WTC11 (cell line): Measurements from ENCODE around the gene EIF4E. TPM values are rescaled to one million over a fixed set of nuclear protein-coding genes. Genes with fewer than 3 reads are reported as not detected.

Experiments
- ATAC-seq: fragments of 200-7000 bp; cut with Tn5 transposase; 2 replicates; pipeline ENCODE4 v1.10.0; 2021; ENCODE audit warnings: mild to moderate bottlenecking, moderate library complexity
- CTCF ChIA-PET: fragments of 300-600 bp; sonication (Branson Sonifier 250); formaldehyde crosslinking; loops from one replicate; lab custom pipeline; 2021; ENCODE audit warnings: antibody characterized with exemption; lab: Charles Lee
- POLR2A ChIA-PET: fragments of 350-600 bp; sonication (Branson Sonifier 250); formaldehyde crosslinking; loops from one replicate; lab custom pipeline; 2021; ENCODE audit warnings: antibody characterized with exemption; lab: Charles Lee
- DNase-seq: peaks from one replicate; pipeline ENCODE4 v3.0.0; 2021; ENCODE audit warnings: low spot score
- H3K27ac Mint-ChIP-seq: 2 replicates; pipeline ENCODE4 v1.8.0; 2021; ENCODE audit warnings: mixed read lengths
- H3K27me3 Mint-ChIP-seq: 2 replicates; pipeline ENCODE4 v1.8.0; 2021; ENCODE audit warnings: low read depth, mild to moderate bottlenecking, moderate library complexity, mixed read lengths
- H3K36me3 Mint-ChIP-seq: 2 replicates; pipeline ENCODE4 v1.8.0; 2021; ENCODE audit warnings: mixed read lengths
- H3K4me1 Mint-ChIP-seq: 2 replicates; pipeline ENCODE4 v1.8.0; 2022; ENCODE audit warnings: mixed read lengths
- H3K4me3 Mint-ChIP-seq: 2 replicates; pipeline ENCODE4 v1.8.0; 2021; ENCODE audit warnings: mild to moderate bottlenecking, moderate library complexity, mixed read lengths
- H3K9me3 Mint-ChIP-seq: 2 replicates; pipeline ENCODE4 v1.8.0; 2021; ENCODE audit warnings: mixed read lengths
- CREM ChIP-seq: sonication (generic); formaldehyde crosslinking; IDR thresholded peaks from 2 replicates; pipeline ENCODE4 v1.8.1; 2022; ENCODE audit warnings: mild to moderate bottlenecking, missing genetic modification reagents, moderate library complexity
- ETV6 ChIP-seq: sonication (generic); formaldehyde crosslinking; IDR thresholded peaks from 2 replicates; pipeline ENCODE4 v1.8.1; 2022; ENCODE audit warnings: mild to moderate bottlenecking, missing genetic modification reagents
- GABPB1 ChIP-seq: sonication (generic); formaldehyde crosslinking; IDR thresholded peaks from 2 replicates; pipeline ENCODE4 v1.8.1; 2023; ENCODE audit warnings: mild to moderate bottlenecking, missing genetic modification reagents
- GTF2I ChIP-seq: fragments of 250-450 bp; sonication (Bioruptor Pico); conservative IDR thresholded peaks from 2 replicates; pipeline ENCODE4 v1.4.0; 2021; ENCODE audit warnings: mild to moderate bottlenecking
- IRF2 ChIP-seq: sonication (generic); formaldehyde crosslinking; IDR thresholded peaks from 2 replicates; pipeline ENCODE4 v1.8.0; 2022; ENCODE audit warnings: low read depth, missing genetic modification reagents, borderline replicate concordance
- KAT7 ChIP-seq: sonication (generic); formaldehyde crosslinking; IDR thresholded peaks from 2 replicates; pipeline ENCODE4 v1.8.1; 2023; ENCODE audit warnings: missing genetic modification reagents, mild to moderate bottlenecking, borderline replicate concordance
- TEAD1 ChIP-seq: sonication (generic); formaldehyde crosslinking; IDR thresholded peaks from 2 replicates; pipeline ENCODE4 v1.8.0; 2022; ENCODE audit warnings: mild to moderate bottlenecking, missing genetic modification reagents
- TEAD4 ChIP-seq: sonication (generic); formaldehyde crosslinking; IDR thresholded peaks from 2 replicates; pipeline ENCODE4 v1.8.0; 2022; ENCODE audit warnings: mild to moderate bottlenecking, missing genetic modification reagents
- TP53 ChIP-seq: sonication (generic); formaldehyde crosslinking; IDR thresholded peaks from 2 replicates; pipeline ENCODE4 v1.8.1; 2023; ENCODE audit warnings: mild to moderate bottlenecking, missing genetic modification reagents
- ZNF138 ChIP-seq: sonication (generic); formaldehyde crosslinking; conservative IDR thresholded peaks from 2 replicates; pipeline ENCODE4 v1.8.1; 2022; ENCODE audit warnings: mild to moderate bottlenecking, moderate library complexity, missing genetic modification reagents
- total RNA-seq: library from RNA; stranded (reverse); gene quantifications from 3 replicates; pipeline ENCODE4 v1.2.3, GENCODE V29; 2021
- TF ChIP-seq, protein P1 (sequence below): fragments of 250-450 bp; sonication (Bioruptor Pico); IDR thresholded peaks from 2 replicates; pipeline ENCODE4 v2.1.2; 2022; ENCODE audit warnings: mild to moderate bottlenecking, moderate library complexity
- TF ChIP-seq, protein P2 (sequence below): sonication (generic); formaldehyde crosslinking; IDR thresholded peaks from 2 replicates; pipeline ENCODE4 v1.8.0; 2022; ENCODE audit warnings: mild to moderate bottlenecking, missing genetic modification reagents
- TF ChIP-seq, protein P3 (sequence below): sonication (generic); formaldehyde crosslinking; IDR thresholded peaks from 2 replicates; pipeline ENCODE4 v1.8.1; 2022; ENCODE audit warnings: mild to moderate bottlenecking, moderate library complexity, missing genetic modification reagents
- TF ChIP-seq, protein P4 (sequence below): sonication (generic); formaldehyde crosslinking; IDR thresholded peaks from 2 replicates; pipeline ENCODE4 v1.8.1; 2023; ENCODE audit warnings: mild to moderate bottlenecking, missing genetic modification reagents, moderate library complexity
- TF ChIP-seq, protein P5 (sequence below): sonication (generic); formaldehyde crosslinking; IDR thresholded peaks from 2 replicates; pipeline ENCODE4 v1.8.0; 2022; ENCODE audit warnings: mild to moderate bottlenecking, missing genetic modification reagents

EIF4E gene
- total RNA-seq, 1 experiment from 2014 or later = 174 TPM

DNA sequence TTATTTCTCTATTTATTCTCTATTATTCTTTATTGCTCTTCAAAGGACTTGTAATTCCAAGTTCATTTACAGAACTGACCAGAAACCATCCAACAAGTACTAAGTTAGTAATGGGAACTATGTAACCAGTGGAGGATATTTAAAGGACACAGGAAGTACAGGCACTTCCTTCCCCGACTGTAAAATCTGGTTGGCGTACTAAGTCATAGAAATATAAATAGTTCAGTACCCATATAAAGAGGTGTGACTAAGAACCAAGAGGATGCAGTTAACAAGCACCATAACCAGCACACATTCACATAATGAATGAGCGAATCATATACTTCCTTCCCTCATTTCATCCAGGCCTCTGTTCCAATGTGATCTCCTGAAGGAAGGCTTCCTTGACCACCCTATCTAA is 3.6 kb upstream of the EIF4E start:
- Mint-ChIP-seq H3K4me1 (peaks cover 15% of the 10 kb centered on the region), H3K4me3 (no peak overlapping the region), H3K36me3 (peaks cover 36% of the 10 kb centered on the region), H3K27ac (no peak overlapping the region), H3K9me3 (peaks cover 40% of the 10 kb centered on the region), H3K27me3 (peaks cover 7% of the 10 kb centered on the region; the same call in 1 of the 2 replicates)
- ChIA-PET POLR2A (no interaction called here), CTCF (no interaction called here)
- TF ChIP-seq, protein P1, sequence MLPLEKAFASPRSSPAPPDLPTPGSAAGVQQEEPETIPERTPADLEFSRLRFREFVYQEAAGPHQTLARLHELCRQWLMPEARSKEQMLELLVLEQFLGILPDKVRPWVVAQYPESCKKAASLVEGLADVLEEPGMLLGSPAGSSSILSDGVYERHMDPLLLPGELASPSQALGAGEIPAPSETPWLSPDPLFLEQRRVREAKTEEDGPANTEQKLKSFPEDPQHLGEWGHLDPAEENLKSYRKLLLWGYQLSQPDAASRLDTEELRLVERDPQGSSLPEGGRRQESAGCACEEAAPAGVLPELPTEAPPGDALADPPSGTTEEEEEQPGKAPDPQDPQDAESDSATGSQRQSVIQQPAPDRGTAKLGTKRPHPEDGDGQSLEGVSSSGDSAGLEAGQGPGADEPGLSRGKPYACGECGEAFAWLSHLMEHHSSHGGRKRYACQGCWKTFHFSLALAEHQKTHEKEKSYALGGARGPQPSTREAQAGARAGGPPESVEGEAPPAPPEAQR (CRISPR knock-in tag) = no peak
- no peak for TF ChIP-seq TP53 (CRISPR knock-in tag)
- DNase-seq (no peak), ATAC-seq (no peak)

DNA sequence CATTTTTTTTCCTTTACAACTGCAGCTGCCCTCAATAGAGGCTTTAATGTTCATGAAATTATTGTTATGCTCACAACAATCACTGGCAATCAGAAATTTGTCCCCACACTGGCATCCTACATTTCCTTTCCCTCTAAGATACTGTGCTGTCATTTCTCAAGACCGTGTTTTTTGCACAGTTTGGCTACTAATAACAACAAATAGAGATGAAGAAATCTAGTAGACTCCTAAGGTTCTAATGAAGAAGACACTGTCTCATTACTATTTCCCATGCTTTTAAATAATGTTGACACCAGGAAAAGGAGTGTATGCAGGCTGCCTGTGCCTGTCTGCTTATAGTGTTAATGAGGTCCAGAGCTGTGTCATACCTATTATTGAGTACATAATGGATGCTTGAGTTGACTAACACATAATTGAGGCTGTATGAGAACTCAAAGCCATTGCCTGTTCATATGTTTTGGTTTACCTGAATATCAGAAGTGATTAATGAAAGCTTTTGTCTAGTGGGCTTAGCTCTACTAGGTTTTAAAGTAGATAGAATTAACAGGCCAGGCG is 1.5 kb upstream of the EIF4E start:
- Mint-ChIP-seq H3K4me3 (no peak overlapping the region), H3K4me1 (peaks cover 20% of the 10 kb centered on the region), H3K27me3 (peaks cover 7% of the 10 kb centered on the region; the same call in 1 of the 2 replicates), H3K27ac (no peak overlapping the region), H3K9me3 (peaks cover 34% of the 10 kb centered on the region), H3K36me3 (peaks cover 46% of the 10 kb centered on the region)
- no peak for DNase-seq
- ChIA-PET CTCF (no interaction called here), POLR2A (no interaction called here)
- no peak for ATAC-seq
- TF ChIP-seq CREM (CRISPR knock-in tag) (no peak), ZNF138 (CRISPR knock-in tag) (no peak), TEAD1 (CRISPR knock-in tag) (no peak), GABPB1 (CRISPR knock-in tag) (no peak), TEAD4 (no peak)
- TF ChIP-seq, protein P2, sequence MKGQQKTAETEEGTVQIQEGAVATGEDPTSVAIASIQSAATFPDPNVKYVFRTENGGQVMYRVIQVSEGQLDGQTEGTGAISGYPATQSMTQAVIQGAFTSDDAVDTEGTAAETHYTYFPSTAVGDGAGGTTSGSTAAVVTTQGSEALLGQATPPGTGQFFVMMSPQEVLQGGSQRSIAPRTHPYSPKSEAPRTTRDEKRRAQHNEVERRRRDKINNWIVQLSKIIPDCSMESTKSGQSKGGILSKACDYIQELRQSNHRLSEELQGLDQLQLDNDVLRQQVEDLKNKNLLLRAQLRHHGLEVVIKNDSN (CRISPR knock-in tag) = no peak
- TF ChIP-seq, protein P3, sequence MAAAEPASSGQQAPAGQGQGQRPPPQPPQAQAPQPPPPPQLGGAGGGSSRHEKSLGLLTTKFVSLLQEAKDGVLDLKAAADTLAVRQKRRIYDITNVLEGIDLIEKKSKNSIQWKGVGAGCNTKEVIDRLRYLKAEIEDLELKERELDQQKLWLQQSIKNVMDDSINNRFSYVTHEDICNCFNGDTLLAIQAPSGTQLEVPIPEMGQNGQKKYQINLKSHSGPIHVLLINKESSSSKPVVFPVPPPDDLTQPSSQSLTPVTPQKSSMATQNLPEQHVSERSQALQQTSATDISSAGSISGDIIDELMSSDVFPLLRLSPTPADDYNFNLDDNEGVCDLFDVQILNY = no peak

DNA sequence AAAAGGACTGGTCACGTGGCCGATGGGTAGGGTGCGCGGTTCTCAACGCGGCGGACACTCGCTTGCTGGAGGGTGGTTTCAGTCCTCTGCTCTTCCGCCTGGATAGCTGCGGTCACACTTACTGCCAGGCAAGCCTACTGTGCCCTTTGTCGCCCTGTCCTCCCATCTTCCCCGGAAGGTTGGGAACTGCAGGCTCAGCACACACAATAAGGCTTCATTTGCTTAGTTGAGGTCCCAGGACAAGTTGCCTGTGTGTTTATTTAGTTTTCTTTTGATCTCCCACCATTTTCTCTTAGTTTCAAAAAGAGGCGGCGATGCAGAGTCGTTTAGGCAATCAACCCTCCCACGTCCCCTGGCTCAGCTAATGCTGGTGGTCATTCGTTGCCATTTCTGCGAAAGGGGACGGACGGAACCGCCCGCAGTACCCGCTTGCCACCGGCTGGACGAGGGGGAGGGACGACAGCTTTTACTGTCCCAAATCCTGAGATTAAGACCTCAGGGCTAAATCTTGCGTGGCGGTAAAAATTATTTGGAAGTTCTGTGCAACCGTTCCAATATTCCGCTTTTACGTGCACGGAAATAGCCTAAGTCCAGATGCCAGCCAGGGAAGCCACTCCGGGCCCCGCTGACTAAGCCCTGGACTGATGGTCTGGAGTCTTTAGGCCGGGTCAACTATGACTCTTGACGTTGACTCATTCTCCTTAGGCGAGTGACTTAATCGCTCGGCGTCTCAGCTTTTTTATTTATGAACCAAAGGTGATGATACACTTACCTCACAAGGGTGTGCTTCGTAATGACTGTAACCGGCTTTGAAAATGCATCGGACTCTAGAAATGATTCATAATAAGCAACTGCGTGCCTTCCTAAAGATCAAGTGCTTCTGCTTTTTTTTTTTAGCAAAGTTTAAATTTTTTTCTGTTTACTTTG is 671 bp upstream of the EIF4E start:
- Mint-ChIP-seq H3K9me3 (peaks cover 34% of the 10 kb centered on the region), H3K27ac (peak overlapping the region; percentile 97)
- TF ChIP-seq, protein P2 (CRISPR knock-in tag) = peak; percentile 72
- TF ChIP-seq ETV6 (CRISPR knock-in tag) (0 out of 2 replicates have a peak, but pooled peaks have one; percentile 2), GTF2I (CRISPR knock-in tag) (no peak), KAT7 (CRISPR knock-in tag) (no peak), IRF2 (no peak)
- TF ChIP-seq, protein P4, sequence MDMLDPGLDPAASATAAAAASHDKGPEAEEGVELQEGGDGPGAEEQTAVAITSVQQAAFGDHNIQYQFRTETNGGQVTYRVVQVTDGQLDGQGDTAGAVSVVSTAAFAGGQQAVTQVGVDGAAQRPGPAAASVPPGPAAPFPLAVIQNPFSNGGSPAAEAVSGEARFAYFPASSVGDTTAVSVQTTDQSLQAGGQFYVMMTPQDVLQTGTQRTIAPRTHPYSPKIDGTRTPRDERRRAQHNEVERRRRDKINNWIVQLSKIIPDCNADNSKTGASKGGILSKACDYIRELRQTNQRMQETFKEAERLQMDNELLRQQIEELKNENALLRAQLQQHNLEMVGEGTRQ (CRISPR knock-in tag) = peak; percentile 87
- TF ChIP-seq, protein P5, sequence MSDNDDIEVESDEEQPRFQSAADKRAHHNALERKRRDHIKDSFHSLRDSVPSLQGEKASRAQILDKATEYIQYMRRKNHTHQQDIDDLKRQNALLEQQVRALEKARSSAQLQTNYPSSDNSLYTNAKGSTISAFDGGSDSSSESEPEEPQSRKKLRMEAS (CRISPR knock-in tag) = 0 out of 2 replicates have a peak, but pooled peaks have one; percentile 12
- TF ChIP-seq, all 79 proteins: peak for 4

More for the DNA sequence above, 671 bp upstream of the EIF4E start:
- Mint-ChIP-seq H3K27me3 (peaks cover 7% of the 10 kb centered on the region; the same call in 1 of the 2 replicates), H3K4me3 (peak overlapping the region; percentile 95), H3K36me3 (peaks cover 48% of the 10 kb centered on the region), H3K4me1 (peaks cover 21% of the 10 kb centered on the region)
- ATAC-seq = peak; percentile 4
- peak; percentile 25 for DNase-seq
- POLR2A ChIA-PET = interaction anchor here (0.7 to 2.6 kb wide), 9 partner anchors 17 to 667 kb away, joined by 3 to 42 read pairs (median 6); partner anchors contain the start of genes ADH5, METAP1 and TSPAN5
- CTCF ChIA-PET = interaction anchor here (0.7 to 2.7 kb wide), 3 partner anchors 55 to 542 kb away, joined by 3 to 14 read pairs (median 3); partner anchors contain the start of gene METAP1
